HG02970 (cell line): ENCODE data around the gene PDGFRB.

ENCODE experiments used
- ATAC-seq: cut with Tn5 transposase; IDR thresholded peaks from one replicate; pipeline ENCODE4 v1.9.1; 2021; ENCODE audit warnings: mild to moderate bottlenecking, moderate library complexity, moderate number of reproducible peaks; ENCODE audit not compliant: unreplicated experiment, low FRiP score

Gene PDGFRB

DNA sequence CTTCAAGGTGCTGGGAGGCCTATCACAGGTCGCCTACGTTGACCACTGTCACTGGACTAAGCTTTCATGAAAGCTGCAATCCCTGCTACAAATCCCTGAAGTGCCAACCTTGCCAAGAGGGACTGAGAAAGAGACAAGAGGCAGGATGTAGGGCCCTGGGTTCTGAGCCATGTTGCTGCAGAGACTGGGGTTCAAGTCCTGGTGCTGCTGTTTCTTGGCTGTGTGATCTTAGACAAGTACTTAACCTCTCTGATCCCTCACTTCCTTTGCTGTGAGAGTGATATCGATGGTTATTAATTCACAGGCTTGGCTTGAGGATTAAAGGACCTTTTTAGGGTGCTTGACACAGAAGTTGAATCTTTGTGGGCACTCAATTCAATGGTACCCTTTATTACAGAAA is 84.8 kb downstream of the PDGFRB start:
- ATAC-seq, result no peak

DNA sequence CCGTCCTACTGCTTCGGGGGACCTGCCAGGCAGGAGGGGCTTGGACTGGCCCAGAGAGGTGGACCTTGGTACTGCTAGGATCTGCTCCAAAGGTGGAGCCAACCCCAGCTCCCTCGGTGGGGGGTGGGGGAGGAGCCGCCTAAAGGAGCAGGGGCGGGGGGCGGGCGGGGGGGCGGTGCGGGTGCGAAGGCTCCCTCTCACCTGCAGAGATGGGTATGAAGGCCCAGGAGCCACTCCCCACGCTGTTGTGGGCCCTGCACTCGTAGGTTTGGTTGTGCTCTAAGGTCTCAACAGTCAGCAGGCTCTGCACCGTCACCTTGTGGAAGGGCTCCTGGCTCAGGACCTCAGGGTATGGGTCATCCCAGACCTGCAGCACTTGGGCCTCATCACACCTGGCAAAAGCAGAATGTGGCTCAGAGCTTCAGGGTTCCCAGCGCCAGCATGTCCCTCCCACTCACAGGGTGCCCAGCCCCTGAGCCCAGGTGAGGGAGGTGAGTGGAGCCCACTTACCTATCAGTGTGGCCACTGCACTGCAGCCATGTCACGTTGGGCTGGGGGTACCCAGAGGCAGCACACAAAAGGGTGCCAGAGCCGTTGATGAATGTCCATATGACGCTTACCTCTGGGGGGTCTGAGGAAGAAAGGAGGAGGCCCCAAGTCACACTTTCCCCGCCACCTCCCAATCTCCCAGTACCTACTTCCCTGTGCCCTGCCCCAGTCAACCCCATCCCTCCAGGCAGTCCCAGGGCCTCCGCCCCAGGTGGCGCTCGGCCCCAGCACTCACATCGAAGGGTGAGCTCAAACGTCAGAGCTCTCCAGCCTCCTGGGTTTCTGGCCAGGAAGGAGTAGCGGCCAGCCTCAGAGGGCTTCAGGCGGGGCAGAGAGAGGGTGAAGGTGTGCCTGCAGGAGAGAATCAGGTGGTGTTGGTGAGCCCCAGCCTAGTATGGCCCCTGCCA is 85.7 kb downstream of the PDGFRB start:
- no peak for ATAC-seq

DNA sequence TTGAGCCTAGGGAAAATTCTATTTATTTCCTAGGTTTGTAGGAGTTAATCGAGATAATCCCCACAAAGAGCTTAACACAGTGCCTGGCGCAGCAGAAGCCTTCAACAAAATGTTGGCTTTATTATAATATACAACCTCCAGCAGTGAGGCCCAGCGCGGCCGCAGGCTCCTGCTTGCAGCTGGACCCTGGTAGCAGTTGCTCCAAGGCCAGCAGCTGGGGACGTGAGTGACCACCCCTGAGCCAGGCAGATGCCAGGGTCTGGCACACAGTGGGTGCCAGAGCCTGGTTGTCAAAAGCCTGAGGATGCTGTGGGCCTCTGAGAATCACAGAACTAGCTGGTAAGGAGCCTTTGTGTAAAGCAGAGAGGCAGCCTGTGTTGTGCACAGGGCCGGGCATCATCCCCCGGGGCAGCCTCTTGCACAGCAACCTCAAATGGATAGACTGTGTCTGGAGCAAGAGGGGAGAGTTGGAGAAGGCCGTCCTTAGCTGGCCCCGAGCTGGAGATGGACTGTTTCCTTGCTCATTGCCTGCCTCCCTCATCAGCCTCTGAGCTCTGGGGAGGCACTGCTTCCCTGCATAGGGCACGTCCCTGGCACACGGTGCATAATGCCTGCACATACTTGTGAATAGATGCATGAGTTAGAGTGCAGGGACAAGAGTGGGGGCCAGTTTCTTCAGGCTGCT is 86.5 kb downstream of the PDGFRB start:
- ATAC-seq, result no peak

DNA sequence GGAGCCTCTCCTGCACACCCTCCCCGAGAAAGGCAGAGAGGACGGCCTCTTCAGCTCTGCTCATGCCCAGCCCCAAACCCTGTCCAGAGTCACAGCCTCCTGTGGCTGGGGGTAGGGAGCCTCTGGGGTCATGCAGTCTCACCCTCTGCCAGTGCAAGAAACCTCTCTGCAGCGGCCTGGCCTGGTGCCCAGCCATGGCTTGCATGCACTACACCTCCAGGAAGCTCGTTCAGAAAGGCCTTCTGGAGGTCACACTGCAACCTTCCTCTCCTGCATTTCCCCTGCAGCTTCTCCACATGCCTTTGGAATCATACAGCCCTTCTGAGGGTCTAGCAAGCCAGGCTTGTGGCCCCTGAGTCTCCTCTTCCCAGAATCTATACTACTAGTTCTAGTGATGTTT is 87.2 kb downstream of the PDGFRB start:
- no peak for ATAC-seq

DNA sequence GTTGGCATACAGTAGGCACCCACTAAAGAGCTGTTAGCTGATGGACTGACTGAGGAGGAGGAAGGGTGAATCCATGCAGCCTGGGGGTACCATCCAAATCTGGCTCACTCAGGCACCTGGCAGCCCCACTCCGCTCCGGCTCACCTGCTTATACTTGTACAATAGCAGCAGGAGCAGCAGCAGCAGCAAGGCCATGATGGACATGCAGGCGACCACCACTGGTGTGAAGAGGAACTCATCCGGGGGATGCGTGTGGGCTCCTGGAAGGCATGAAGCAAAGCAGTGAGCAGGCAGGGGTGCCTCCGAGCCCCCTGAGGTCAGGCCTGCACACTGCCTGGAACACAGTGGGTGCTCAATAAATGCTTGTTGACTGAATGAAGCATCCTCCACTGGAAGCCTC is 87.6 kb downstream of the PDGFRB start:
- ATAC-seq, result no peak

DNA sequence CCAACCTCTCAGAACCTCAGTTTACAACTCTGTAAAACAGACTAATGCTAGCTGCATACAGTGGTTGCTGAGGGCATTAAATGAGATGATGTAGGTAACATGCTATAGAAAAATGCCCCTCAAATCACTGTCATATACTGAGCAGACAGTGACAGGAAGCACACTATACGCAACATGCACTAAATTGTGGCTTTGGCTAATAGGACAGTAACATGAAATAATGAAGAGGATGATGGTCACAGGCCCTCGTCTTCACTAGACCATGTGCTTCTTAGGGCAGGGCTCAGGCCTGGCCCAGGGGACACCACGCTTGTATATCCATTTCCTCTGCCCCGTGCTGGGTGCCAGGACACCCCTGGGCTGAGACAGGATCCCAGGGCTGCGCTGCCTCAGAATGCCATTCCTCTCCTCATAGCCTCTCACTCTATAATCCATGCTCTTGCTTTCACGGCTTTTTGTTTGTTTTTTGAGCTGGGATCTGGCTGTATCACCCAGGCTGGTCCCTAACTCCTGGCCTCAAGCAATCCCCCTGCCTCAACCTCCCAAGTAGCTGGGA is 88.2 kb downstream of the PDGFRB start:
- no peak for ATAC-seq

DNA sequence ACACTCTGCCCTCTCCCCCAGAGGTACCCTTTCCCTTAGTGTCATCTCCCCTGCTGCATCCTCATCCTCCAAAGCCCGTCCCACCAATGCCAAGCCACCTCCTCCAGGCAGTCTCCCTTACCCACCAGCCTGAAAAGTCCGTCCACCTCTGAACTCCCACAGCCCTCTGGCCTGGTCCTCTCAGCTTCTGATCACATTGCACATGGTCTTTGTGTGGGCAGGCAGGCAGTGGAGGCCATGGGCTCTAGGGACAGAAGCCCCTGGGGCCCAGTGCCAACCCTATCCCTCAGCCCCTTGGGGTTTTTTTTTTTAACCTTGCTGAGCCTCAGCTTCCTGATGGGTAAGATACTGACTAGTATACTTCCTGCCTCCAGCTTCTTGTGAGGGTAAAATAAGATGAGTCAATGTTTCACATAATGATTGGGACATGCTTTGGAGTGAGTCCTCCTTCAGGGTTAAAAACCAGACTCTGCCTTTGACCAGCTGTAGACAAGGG is 88.7 kb downstream of the PDGFRB start:
- no peak for ATAC-seq

DNA sequence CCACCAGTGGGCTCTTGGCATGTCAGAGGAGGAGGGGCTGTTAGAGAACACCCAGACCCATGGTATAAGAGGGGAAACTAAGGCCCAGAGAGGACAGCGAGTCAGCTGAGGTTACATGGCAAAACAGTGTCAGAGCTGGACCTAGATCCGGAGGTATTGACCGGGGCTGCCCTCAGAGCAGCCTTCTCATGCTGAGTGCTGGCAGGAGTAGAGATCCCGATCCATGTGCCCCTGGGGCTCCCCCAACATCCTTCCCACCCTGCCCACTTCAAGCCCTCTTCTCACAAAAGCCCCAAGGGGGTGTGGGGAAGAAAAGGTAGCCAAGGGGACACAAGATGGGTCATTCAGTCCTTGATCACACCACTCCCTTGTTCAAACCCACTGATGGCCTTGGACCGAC is 89.2 kb downstream of the PDGFRB start:
- ATAC-seq, result no peak

DNA sequence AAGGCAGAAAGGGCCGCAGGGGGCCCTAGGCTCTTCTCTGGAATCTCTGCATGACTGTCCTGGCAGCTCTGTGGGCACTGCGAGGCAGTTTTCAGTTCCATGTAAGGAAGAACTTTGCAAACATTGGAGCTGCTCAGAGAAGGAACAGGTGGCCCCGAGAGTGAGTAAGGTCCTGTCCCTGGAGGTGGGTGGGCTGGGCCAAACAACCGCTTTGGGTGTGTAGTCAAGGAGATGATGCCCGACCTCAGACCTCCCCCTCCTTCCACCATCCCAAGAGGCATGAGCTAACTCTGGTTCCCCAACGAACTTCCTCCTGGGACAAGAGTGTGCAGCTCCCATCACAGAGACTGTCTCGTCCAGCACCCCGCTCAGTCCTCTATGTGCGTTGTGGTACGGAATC is 89.8 kb downstream of the PDGFRB start:
- no peak for ATAC-seq

DNA sequence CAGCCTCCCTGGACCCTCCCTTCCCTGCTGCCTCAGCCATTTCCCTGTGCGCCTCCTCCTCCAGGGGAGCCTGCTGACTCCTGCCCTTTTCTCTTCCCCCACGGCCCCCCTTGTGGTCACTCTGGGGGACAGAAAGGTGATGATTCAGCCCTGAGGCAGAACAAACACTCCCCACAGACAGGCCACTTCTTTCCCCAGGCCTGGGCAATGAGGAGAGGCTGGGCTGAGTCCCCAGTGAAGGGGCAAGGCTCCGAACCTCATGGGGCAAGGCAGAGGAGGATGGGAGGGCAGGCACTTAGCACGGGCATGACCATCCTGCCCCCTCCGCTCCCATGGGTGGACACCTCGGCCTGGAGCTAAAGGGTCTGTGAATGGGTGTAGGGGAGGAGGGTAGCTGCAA is 90.3 kb downstream of the PDGFRB start:
- no peak for ATAC-seq

DNA sequence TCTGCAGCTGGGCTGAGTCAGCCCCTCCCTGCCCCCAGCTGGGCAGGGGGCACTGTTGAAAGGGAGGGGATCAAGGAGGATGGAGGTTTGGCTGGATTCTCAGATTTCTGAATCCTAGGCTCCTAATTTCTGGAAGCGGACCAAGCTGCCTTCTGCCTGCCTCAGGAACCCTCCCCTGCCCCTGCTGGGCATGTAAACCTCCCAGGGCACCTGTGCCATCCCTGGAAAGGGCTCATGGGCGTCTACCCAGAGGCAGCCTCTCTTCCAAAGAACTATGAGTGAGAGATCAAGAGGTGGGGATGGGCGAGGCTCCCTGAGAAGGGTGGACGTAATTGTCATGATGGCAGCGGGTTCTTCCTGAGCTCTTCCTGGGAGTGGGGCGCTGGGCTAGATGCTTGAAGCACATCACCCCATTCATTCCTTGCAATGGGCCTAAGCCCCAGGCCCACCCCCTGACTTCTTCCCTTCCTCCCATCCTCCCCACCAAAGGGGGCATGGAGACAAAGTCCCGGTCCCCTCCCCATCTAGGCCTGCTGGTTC is 90.9 kb downstream of the PDGFRB start:
- ATAC-seq, result no peak
